Amniotic stem cell (primary cell): Measurements from ENCODE around the gene SNAP47.

ENCODE experiments used
- DNase-seq: peaks from one replicate; lab custom pipeline; 2025; lab: John Stamatoyannopoulos, UW

The SNAP47 gene

DNA sequence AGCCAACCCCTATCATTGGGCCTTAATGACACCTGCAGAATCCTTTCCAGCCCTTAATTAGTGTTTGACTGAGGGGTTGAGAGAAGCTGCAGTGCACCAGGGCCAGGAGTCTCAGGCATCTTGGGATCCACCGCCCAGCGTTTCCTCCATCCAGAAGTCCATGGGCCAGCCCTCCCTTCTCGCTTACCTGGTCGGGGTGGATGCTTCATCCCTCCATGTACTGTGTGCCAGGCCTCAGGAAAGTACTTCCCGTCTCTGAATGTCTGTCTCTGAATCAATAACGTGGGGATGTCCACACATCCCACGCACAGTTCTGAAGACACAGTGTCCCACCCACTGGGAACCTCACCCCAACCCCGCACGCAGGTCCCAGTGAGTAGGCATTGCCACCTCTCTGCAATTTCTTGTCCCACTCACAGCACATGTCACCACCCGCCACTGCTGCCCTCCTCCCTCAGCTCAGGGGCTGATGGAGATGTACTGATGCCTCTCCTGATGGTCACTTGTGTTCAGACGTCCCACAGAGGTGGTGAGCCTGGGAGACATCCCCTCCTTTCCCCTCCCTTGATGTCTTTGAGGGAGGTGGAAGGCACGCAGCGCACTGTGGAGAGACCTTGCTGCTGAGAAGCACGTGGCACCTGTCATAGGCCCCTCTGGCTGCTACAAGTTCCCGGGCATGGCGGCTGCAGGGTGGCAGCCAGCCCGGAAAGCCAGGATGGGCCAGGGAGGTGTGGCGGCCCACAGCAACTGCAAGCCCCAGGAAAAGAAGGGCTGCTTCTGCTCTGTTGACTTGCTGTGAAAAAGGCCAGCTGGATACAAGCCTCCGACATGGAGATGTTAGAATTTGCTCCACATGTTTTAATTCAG lies 50.8 kb downstream of the SNAP47 start:
- no peak for DNase-seq

DNA sequence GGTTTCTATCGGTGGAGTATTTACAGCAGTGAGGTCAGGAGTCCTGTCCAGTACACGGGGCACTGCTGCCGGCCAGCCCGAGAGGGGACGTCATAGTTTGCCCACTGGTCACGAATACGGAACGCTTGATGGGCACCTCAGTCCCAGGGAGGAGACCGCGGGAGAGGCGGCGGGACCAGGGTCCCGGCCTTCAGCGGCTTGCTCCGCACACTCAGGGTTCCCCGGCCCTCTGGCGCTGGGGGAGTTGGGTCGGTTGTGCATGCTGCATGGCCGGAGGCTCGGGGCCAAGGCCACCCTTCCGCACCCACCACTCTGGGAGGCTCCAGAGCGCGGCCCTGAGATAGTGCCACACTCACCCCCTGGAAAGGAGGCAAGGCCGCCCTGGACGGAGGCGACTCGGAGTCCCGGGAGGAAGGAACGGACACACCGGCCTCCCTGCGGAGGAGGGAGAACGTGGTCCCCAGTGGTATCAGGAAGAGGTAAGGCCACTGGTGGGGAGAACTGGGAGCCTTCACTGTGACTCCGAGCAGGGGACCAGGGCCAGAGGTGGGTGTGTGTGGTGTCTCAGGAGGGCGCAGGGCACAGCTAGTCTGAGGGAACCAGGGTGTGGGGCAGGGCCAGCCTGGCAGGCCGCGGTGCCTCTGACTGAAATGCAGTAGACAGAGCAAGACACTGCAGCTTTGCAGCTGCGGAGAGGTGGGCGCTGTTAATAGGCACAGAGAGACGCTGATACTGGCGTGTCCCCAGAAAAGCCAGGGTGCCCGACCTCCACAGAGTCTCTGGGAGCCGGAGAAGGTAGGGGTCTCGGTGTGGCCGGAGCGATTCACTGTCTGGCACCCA lies 51.7 kb downstream of the SNAP47 start:
- no peak for DNase-seq

DNA sequence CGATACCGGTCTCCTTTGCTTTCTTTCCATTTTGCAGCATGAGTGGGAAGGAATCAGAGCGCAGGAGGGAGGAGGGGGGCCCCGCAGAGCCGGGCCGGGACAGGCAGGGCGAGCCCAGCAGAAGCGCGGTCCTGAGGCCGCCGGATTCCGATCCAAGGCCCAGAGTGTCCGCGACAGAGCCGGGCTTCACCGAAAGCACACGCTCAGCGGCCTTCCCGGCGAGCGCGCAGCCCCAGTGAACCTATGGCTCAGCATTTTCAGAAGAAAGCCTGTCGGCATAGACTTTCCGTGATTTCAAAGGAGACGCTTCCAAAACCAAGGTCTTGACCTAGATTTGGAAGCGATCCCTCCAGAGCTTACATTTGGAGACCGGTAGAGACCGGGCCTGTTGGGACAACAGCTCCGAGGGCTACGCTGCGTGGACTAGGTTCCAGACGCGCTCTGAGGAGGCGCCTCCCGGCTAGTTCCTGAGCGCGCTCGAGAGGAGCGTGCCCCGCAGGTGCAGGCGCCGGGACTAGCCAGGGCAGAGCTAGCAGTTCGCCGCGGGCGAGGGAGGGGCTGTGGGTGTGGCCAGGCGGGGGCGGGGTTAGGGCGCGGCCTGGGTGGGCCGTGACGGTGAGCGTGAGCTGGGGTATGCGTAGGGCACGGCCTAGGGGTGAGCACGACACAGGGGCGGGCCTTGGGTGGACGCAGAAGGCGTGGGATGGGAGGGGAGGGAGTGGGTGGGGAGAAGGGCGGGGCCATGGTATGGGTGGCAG lies 52.5 kb downstream of the SNAP47 start:
- DNase-seq, result peak; percentile 50

DNA sequence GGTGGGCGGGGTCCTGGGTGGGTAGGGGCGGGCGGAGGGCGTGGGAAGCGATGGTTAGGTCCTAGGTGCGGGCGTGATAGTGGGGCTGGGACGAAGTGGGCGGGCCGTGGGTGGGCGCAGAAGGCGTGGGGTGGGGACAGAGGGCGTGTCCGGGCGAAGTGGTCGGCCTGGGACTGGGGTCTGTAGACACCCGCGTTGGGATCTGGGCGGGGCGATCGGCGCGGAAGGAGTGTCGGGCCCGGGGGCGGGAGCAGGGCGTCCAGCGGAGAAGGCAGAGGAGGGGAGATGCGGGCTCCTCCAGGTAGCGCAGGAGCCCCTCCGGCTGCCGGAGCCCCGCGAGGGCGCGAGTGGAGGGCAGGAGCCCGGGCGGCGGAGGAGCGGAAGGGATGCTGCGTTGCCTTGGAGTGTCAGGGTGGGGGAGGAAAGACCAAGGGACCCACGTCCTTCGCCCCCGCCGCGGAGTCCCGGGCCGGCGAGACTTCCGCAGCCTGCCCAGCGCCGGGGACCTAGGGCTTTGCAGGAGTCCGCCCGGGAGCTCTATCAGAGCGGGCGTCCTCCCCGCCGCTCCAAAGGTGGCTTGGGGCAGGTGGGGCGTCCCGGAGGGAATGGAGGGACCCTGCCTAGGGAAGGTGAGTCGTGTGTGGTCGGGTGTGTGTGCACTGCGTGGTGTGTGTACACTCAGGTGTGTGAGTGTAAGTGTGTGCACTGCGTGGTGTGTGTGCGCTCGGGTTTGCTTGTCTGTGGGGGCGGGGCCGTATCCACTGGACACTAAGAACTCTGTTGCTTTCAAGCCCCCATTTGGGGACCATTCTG lies 53.2 kb downstream of the SNAP47 start:
- DNase-seq, result peak; percentile 43

DNA sequence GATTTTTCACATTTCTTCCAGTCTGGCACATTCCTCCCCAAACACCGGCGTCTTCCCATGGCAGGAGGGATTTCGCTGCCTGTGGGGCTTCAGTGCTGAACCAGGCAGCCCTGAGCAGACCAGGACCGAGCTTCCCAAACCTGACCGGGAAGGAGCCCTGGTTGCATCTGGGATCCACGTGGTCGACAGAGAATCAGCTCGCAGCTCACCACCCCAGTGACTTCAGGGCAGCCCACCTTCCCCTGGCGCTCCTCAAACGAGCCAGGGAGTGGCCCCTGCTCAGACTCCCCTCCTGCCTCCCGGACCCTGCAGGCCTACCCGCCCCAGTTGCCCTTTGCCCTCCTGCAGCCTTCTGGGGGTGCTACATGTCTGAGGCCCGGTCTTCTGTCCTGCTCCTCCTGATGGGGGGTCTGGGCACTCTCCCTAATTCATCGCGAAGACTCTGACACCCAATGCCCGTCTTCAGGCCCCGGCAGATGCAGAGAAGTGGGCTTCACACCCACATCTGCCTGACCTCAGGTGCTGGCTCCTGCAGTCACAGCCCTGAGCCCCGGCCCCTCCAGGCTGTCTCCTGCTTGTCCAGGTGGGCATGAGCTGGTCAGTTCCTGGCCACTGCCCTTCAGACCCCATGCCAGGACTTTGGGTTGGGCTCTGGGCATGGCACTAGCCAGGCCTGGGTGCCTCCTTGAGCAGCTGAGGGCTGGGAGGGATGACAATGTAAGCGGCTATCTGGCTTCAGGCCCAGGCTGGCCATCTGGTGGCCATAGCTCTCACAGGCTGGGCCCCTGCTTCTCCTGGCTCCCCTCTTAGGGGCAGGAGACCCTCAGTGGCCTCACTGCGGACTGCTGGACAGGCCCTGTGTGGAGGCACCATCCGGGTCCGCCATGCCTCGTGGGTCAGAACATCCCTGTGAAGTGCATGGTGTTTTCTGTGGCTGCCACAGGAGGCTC lies 54.1 kb downstream of the SNAP47 start:
- DNase-seq, result no peak

DNA sequence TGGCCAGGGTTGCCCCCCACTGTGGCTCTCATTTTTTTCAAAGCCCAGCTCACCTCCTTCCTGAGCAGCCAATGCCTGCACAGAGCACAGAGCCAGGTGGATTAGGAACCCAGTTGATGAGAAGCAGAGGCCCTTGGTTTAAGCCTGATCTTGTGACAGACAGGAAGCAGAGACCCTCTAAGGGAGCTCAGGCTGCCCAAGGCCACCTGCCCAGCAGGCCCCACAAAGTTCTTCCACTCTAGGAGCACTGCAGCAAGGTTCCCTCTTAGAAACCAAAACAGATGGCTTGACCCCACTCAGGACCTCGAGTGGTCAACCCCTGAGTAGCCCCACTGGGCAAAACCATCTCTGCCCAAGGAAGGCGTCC lies 54.8 kb downstream of the SNAP47 start:
- no peak for DNase-seq

DNA sequence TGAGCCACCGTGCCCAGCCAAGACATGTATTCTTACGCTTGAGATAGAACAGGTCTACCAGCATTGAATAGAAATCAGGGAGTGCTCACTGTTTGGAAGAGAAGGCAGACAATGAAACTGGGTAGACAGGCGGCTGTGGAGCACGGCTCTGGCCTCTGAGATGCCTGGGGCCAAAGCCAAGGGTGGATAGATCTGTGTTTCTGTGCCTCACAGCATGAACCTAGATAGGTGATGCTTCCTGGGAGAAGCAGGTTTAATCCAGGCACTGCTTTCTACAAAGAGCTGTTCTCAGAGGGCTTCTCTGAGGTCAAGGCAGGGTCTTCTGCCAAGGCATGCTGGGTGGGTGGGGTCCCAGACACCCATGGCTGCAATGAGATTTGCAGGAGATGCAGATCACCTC lies 55.6 kb downstream of the SNAP47 start:
- no peak for DNase-seq

DNA sequence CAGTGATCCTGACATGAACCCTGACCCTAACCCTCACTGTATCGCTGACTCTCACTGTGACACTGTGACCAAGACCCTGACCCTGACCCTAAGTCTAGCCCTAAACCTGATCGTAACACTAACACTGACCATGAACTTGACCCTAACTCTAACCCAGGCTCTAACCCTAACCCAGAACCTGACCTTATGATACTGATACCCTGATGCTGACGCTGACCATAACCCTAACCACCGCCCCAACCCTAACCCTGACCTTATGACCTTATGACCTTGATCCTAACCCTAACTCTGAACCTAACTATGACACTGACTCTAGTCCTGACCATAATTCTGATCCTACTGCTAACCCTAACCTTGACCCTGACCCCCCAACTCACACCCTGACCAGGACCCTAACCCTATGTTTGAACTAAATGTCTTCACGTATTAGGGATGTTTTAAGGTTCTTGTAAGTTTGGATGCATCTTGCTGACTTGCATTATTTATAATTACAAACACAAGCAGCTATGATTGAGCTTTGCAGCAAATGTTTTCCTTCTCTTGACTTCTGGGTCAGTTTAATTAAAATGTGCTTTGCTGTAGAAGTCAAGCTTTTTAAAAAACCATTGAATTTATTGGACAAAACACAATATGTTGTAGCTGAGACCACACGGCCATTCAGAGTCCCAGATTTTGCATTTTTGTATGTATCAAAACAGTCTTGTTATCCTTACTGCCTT lies 56.3 kb downstream of the SNAP47 start:
- DNase-seq, result no peak

DNA sequence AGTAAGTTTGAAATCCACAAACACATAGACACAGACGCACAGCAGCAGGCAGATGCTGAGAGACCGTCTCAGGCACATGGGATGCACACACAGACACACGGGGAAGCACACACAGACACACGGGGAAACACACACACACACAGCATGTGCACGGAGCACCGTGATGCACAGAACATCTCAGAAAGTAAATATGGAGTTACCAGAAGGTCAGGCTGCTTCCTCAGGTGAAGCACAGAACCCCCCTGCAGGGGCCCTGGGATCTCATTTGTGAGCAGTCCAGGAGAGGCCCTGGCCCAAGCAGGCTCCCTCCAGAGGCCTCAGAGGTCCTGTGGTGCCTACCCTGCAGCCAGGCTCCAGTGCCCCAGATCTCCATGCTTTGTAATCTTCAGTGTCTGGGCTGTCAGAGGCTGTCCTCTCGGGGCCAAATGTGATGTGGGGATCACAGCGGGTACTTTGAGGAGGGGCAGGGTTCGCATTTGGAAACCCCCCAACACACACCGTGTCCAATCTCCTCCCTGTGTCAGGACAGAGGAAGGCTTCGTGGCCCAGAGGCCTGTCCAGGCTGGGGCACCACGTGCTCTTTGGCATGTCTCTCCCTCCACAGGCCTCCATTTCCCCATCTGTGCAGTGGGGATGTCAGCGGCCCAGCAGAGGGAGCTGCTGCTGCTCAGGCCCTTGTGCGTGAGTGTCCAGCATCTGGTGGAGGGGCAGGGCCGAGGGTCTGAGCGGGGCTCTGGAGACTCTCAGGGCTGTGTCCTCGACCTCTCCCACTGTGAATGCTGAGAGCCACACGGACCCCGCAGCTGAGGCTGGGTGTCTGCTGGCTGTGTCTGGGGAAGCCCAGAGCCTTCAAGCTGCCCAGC lies 57.2 kb downstream of the SNAP47 start:
- no peak for DNase-seq

DNA sequence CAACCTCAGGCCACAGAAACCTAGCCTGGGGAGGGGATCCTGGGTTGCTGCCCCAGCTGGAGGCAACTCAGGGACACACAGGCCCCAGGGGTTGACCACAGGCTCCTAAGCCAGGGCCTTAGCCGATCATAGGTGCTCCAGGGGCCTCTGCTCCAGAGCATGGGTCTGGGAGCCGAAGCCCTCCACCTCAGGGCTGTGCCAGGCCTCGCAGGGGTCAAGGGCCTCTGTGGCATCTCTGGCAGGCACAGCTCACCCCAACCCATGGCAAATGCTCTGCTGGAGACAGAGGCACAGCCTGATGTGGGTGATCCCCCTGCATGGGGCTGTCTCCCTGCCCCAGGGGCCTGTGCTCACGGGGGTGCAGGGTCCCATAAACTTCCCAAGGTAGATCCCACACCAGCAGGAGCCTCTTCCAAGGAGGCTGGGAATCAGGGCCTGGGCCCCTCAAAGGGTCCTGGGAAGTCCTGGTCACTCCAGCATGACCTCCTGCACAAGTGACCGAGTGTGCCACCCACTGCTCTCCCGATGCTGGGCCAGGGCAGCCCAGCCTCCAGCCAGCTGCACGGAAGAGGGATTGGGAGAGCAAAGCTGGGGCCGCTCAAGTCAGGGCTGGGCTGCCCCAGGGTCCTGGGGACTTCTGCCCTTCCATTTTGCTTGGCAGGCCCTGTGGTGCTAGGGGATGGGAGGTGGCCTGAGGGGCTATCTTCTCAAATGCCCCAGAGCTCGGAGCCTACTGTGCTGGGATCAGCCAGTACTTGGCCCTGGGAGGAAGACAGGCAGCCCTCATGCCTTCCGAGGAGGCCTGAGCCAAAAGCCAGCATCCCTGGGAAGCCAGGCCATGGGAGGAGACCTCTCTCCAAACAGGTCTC lies 58.1 kb downstream of the SNAP47 start:
- DNase-seq, result no peak

DNA sequence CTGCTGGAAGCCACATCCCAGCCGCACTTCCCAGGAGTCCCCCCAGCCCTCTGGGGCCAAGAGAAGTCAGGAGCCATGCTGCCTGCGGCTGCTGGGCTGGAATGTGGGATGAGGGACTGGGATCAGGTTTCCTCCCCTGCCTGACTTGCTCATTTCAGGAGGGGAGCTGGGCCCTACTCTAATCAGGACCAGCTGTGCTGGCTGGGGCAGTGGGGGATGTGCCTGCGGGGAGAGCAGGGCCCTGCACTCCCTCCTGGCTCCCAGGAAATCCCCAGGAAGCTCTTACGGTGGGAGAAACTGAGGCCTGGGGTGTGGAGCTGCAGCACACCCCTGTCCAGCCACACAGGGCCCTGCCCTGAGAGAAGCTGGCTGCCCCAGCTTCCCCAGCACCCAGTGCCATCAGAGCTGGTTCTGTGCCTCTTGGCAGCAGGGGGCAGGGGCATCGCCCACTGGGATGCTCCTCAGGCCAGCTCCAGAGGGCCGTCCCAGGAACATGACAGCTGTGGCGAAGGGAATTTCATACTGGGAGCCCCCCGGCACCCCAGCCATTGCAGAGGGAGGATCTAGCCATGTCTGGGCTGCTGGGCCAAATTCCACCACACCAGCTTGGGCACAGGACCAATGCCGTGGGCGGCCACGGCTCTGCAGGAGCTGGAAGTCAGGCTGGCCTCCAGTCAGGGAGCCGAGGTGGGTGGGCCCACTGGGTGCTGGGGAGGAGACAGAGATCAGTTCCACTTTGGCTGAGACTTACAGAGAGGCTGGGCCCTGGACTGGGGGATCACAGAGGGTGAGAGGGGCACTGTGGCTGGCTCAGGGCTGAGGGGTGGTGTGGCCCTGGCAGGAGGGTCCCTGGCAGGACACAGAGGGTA lies 58.9 kb downstream of the SNAP47 start:
- peak; percentile 55 for DNase-seq

DNA sequence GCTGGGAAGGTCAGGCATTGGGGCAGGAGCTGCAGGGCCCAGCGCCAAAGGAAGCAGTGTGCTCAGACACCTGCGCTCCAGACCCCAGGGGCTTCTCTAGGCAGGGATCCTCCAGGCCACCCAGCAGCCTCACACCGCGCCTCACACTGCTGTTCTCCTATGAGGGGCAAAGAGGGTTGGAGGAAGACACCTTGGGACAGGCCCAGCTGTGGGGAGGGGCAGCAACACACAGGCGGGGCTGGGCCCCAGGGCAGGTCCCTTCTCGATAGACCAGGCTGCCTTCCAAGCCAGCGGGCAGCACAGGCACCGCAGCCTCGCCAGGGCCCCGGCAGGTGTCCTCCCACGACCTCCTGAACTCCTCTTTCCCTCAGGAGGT lies 59.6 kb downstream of the SNAP47 start:
- DNase-seq, result no peak

DNA sequence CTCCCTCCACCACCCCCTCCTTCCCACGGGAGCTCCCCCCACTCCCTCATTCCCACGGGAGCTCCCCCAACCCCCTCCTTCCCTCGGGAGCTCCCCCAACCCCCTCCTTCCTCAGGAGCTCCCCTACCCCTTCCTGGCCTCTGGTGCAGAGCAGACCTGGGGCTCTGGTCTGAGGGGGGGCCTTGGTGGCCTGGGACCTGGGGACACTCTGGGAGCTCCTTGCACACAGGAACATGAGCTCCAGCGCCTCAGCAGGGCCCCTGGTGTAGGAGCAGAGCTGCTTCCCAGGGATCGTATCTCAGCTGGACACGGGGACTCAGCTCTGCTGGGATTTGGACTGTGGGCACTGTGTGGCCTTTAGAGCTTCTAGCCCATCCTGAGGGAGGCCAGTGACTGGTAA lies 60.5 kb downstream of the SNAP47 start:
- no peak for DNase-seq

DNA sequence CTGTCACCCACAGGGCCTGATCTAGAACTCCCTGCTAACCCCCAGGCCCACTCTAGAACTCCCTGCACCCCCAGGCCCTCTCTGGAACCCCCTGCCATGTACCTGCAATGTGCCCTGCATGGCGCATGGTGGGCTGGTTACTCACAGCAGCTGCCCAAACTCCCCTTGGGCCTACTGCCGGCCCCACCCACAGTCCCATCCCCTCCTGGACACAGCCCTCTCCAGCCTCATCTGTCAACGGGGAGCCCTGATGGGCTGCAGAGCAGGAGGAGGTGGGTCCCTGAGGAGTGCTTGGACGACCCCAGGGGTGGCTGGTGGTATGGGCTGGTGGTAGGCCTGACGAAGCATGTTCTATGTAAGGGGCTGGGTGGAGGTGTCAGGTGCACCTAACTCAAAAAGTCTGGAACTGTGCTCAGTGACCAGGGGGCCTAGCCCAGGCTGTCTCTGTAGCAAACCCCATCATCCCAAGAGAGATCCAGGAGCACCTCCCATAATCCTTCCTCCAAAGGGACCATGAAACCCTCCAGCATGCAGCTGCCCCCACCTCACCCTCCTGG lies 61.2 kb downstream of the SNAP47 start:
- DNase-seq, result no peak

DNA sequence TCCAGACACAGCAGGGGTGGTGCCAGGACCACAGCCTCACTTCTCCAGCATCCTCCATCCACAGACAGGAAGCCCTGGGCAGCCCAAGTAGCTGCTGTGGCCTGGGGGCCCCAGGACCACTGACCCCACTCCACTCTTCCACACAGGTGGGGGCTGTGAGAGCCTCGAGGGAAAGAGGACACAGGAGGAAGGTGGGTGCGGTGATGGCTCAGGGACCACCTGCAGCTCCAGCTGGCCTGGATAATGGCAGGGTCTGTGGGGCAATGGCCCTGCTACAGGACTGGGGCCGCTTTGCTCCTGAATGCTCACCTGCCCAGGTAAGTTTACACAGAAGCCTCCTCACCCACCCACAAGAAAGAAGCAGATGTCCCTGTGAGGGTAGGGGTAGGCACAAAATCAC lies 61.9 kb downstream of the SNAP47 start:
- no peak for DNase-seq

DNA sequence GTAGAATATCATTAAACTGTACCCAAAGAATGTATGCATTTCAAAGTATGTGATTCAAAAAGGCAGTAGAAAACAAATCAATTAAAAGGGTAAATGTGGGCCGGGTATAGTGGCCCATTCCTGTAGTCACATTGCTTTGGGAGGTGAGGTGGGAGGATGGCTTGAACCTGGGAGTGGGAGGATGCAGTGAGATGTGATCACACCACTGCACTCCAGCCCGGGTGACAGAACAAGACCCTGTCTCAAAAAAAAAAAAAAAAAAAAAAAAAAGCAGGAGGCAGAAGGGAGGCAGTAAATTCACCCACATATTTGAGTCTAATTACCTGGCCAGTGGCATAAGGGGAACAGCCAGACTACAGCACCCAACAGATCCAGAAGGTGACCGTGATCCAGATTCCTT lies 62.4 kb downstream of the SNAP47 start:
- no peak for DNase-seq
